Endothelial cell of umbilical vein (primary cell): ENCODE measurements around the gene SP2. TPM values are rescaled to one million over a fixed set of nuclear protein-coding genes. Genes with fewer than 3 reads are reported as not detected.

Experiments used
- BruUV-seq: library from RNA; stranded (reverse); fragments of 400-500 nt; replicated peaks from 2 replicates; lab custom pipeline; 2021; lab: Mats Ljungman, UMichigan
- CTCF ChIA-PET: fragments of 300-600, 350-600 bp; sonication (Branson Sonifier 250); formaldehyde crosslinking; loops from one replicate; lab custom pipeline; 2021; ENCODE audit warnings: antibody characterized with exemption, inconsistent platforms; lab: Charles Lee
- POLR2A ChIA-PET: fragments of 300-600, 350-600 bp; sonication (Branson Sonifier 250); formaldehyde crosslinking; loops from one replicate; lab custom pipeline; 2021; ENCODE audit warnings: antibody characterized with exemption, inconsistent platforms; lab: Charles Lee
- DNase-seq: peaks from one replicate; pipeline ENCODE4 v3.0.0-alpha.2; 2011; ENCODE audit warnings: low read depth, low spot score
- FAIRE-seq: peaks from 2 replicates; lab custom pipeline; 2011; peaks lifted over from hg19 to GRCh38; lab: Jason Lieb, UNC
- H2AFZ ChIP-seq: 2 replicates; pipeline ENCODE4 v1.6.0; 2012; ENCODE audit warnings: low read depth, low read length, control low read depth, inconsistent platforms
- H3K27ac ChIP-seq: 2 replicates; pipeline ENCODE4 v1.5.1; 2011; ENCODE audit warnings: low read depth, mild to moderate bottlenecking, control low read depth, low read length, moderate library complexity; ENCODE audit not compliant: insufficient read depth
- H3K27me3 ChIP-seq, 2 experiments: 2 replicates each; pipeline versions ENCODE4 v1.6.0 to v1.6.1; 2011; ENCODE audit warnings: low read length in 2 of 2, mixed read lengths in 1 of 2; ENCODE audit not compliant: control insufficient read depth in 2 of 2, insufficient read depth in 2 of 2
- H3K36me3 ChIP-seq, 2 experiments: 2 replicates in 1 of 2; 3 replicates in 1 of 2; pipeline ENCODE4 v1.5.1; 2011; ENCODE audit warnings: low read length in 2 of 2, mild to moderate bottlenecking in 1 of 2, moderate library complexity in 1 of 2; ENCODE audit not compliant: control insufficient read depth in 2 of 2, insufficient read depth in 2 of 2; ENCODE audit errors: extremely low read depth in 1 of 2
- H3K4me1 ChIP-seq: 3 replicates; pipeline ENCODE4 v1.5.1; 2011; ENCODE audit warnings: mild to moderate bottlenecking, low read length; ENCODE audit not compliant: control insufficient read depth, insufficient read depth; ENCODE audit errors: extremely low read depth
- H3K4me2 ChIP-seq: 2 replicates; pipeline ENCODE4 v1.6.1; 2011; ENCODE audit warnings: low read length, control low read depth, mixed read lengths; ENCODE audit not compliant: insufficient read depth
- H3K4me3 ChIP-seq, 3 experiments: fragments of 200-600 bp in 1 of 3; sonication (generic), shearing (Covaris generic) in 1 of 3; replicated peaks in 1 of 3; 2 replicates each; pipeline ENCODE4 v1.5.1; 2011 to 2016; ENCODE audit warnings: control low read depth in 3 of 3, low read length in 3 of 3, mild to moderate bottlenecking in 2 of 3, inconsistent platforms in 1 of 3, low read depth in 1 of 3, moderate library complexity in 1 of 3; ENCODE audit not compliant: insufficient read depth in 1 of 3
- H3K79me2 ChIP-seq: 2 replicates; pipeline ENCODE4 v1.6.0; 2012; ENCODE audit warnings: low read length, inconsistent platforms; ENCODE audit not compliant: control insufficient read depth, insufficient read depth
- H3K9ac ChIP-seq: replicated peaks from 2 replicates; pipeline ENCODE3; 2011; ENCODE audit warnings: low read length, control low read depth; ENCODE audit not compliant: insufficient read depth; ENCODE audit errors: extremely low read depth
- H3K9me1 ChIP-seq: replicated peaks from 3 replicates; pipeline ENCODE4 v1.6.0; 2011; ENCODE audit warnings: mild to moderate bottlenecking, low read length; ENCODE audit not compliant: control insufficient read depth, insufficient read depth; ENCODE audit errors: extremely low read depth
- H3K9me3 ChIP-seq: replicated peaks from 2 replicates; pipeline ENCODE4 v1.5.1; 2012; ENCODE audit warnings: low read length, inconsistent platforms; ENCODE audit not compliant: control insufficient read depth, insufficient read depth
- H4K20me1 ChIP-seq: replicated peaks from 2 replicates; pipeline ENCODE3; 2011; ENCODE audit warnings: mild to moderate bottlenecking, low read length; ENCODE audit not compliant: control insufficient read depth, insufficient read depth; ENCODE audit errors: extremely low read depth
- CTCF ChIP-seq, 2 donors: IDR thresholded peaks; 1 replicate in 1 of 2; 2 replicates in 1 of 2; pipeline ENCODE4 v1.5.1; 2011; ENCODE audit warnings: low read length in 2 of 2, mild to moderate bottlenecking in 2 of 2, moderate library complexity in 2 of 2, control low read depth in 1 of 2, inconsistent platforms in 1 of 2, low read depth in 1 of 2; ENCODE audit not compliant: insufficient read depth in 1 of 2; ENCODE audit errors: extremely low read depth in 1 of 2
- EZH2 ChIP-seq: IDR thresholded peaks from 2 replicates; pipeline ENCODE4 v1.6.1; 2012; ENCODE audit warnings: borderline replicate concordance, low read depth, mild to moderate bottlenecking, moderate library complexity, low read length, inconsistent platforms; ENCODE audit not compliant: severe bottlenecking
- FOS ChIP-seq: IDR thresholded peaks from 2 replicates; pipeline ENCODE4 v1.6.1; 2011; ENCODE audit warnings: mild to moderate bottlenecking, low read length, moderate library complexity, borderline replicate concordance; ENCODE audit not compliant: insufficient read depth
- GATA2 ChIP-seq: IDR thresholded peaks from 2 replicates; pipeline ENCODE4 v1.7.0; 2011; ENCODE audit warnings: low read depth, mild to moderate bottlenecking, moderate library complexity, mixed read lengths, low read length; ENCODE audit not compliant: insufficient read length, insufficient read depth
- JUN ChIP-seq: IDR thresholded peaks from 2 replicates; pipeline ENCODE4 v1.6.1; 2011; ENCODE audit warnings: borderline replicate concordance, low read depth; ENCODE audit not compliant: insufficient read length, insufficient read depth
- MAX ChIP-seq: IDR thresholded peaks from 2 replicates; pipeline ENCODE4 v1.6.1; 2011; ENCODE audit not compliant: insufficient read depth, insufficient read length
- MYC ChIP-seq: IDR thresholded peaks from one replicate; pipeline ENCODE4 v1.6.1; 2011; ENCODE audit warnings: mild to moderate bottlenecking, low read depth, low read length
- POLR2A ChIP-seq: IDR thresholded peaks from 2 replicates; pipeline ENCODE4 v1.6.1; 2012; ENCODE audit warnings: low read depth, mild to moderate bottlenecking, control low read depth, low read length
- POLR2AphosphoS5 ChIP-seq: IDR thresholded peaks from 2 replicates; pipeline ENCODE4 v1.6.1; 2012; ENCODE audit warnings: low read depth, mild to moderate bottlenecking, control low read depth, low read length, moderate library complexity; ENCODE audit not compliant: insufficient read depth
- dilution Hi-C: fragments of 300-500 bp; cut with MboI; formaldehyde crosslinking; loops from one replicate; pipeline ENCODE4 v1.15.0; 2019; ENCODE audit warnings: low sequenced_read_pairs; ENCODE audit not compliant: extremely low pct_ligation_motif_present
- intact Hi-C: fragments of 100-400 bp; cut with micrococcal nuclease; formaldehyde crosslinking; loops from one replicate; pipeline ENCODE4 v1.10.0; 2022
- polyA plus RNA-seq, 4 experiments: library from polyadenylated mRNA; depleted of rRNA in 3 of 4; stranded (reverse) in 3 of 4; unstranded in 1 of 4; fragments of >200 nt; gene quantifications; 2 replicates each; pipeline versions ENCODE4 v1.2.1 to v1.2.3, GENCODE V29; 2011 to 2012; ENCODE audit warnings: missing spikeins in 1 of 4
- total RNA-seq: library from RNA; stranded (reverse); gene quantifications from 2 replicates; pipeline ENCODE4 v1.2.3, GENCODE V29; 2021

Gene SP2
- total and polyA plus RNA-seq, 2 donors (not counting 3 experiments of a cell fraction or from before 2014, with no cell fraction given): 11.2 to 18.6 TPM

GRCh38 chr17:47884427-47884740, 11.7 kb upstream of the SP2 start:
- H3K9me3 ChIP-seq: no peaks in the 10 kb centered on the region
- no peak for TF ChIP-seq JUN
- no peak for TF ChIP-seq POLR2AphosphoS5
- TF ChIP-seq CTCF (IDR thresholded peaks at IDR 0.05; ENCODE audit: extremely low read depth in 1 of 2, insufficient read depth in 1 of 2, low read depth in 1 of 2, low read length in 2 of 2): no peak
- TF ChIP-seq FOS: no peak
- no peak for TF ChIP-seq MYC
- no peak for TF ChIP-seq POLR2A
- no peak for TF ChIP-seq MAX
- TF ChIP-seq GATA2: no peak
- TF ChIP-seq EZH2: no peak
- FAIRE-seq: no peak
- dilution Hi-C loops (no loop called here), intact Hi-C loops (no loop called here)
- no TSS peak for BruUV-seq
- ChIA-PET POLR2A (no interaction called here), CTCF (interaction anchor here (0.6 to 9.6 kb wide), 7 partner anchors 11 to 135 kb away, joined by 3 to 367 read pairs (median 4); partner anchors contain the start of genes LRRC46, MRPL10, SCRN2 and SP2)
- H3K36me3 ChIP-seq: no peaks in the 10 kb centered on the region
- no peak for DNase-seq
- H2AFZ ChIP-seq: no peak overlapping the region
- H3K4me3 ChIP-seq: no peak overlapping the region
- no peaks in the 10 kb centered on the region for H3K79me2 ChIP-seq
- no peaks in the 10 kb centered on the region for H3K27me3 ChIP-seq
- H3K9me1 ChIP-seq: no peaks in the 10 kb centered on the region
- no peak overlapping the region for H3K27ac ChIP-seq
- no peak overlapping the region for H3K9ac ChIP-seq
- peaks cover 7% of the 10 kb centered on the region for H3K4me1 ChIP-seq
- no peaks in the 10 kb centered on the region for H4K20me1 ChIP-seq
- no peak overlapping the region for H3K4me2 ChIP-seq
